GM23248 (cell line): Measurements from ENCODE around the gene LMO2.

Source experiments
- EZH2 ChIP-seq: fragments of 200-600 bp; sonication (generic); IDR thresholded peaks from 2 replicates; pipeline ENCODE4 v1.6.1; 2018; ENCODE audit warnings: antibody characterized with exemption, mild to moderate bottlenecking; ENCODE audit not compliant: insufficient read depth, poor library complexity, severe bottlenecking
- EZH2phosphoT487 ChIP-seq: fragments of 200-600 bp; sonication (generic); IDR thresholded peaks from 2 replicates; pipeline ENCODE4 v1.6.1; 2018; ENCODE audit warnings: antibody characterized with exemption, moderate library complexity, mild to moderate bottlenecking, low read depth; ENCODE audit not compliant: insufficient read depth

DNA sequence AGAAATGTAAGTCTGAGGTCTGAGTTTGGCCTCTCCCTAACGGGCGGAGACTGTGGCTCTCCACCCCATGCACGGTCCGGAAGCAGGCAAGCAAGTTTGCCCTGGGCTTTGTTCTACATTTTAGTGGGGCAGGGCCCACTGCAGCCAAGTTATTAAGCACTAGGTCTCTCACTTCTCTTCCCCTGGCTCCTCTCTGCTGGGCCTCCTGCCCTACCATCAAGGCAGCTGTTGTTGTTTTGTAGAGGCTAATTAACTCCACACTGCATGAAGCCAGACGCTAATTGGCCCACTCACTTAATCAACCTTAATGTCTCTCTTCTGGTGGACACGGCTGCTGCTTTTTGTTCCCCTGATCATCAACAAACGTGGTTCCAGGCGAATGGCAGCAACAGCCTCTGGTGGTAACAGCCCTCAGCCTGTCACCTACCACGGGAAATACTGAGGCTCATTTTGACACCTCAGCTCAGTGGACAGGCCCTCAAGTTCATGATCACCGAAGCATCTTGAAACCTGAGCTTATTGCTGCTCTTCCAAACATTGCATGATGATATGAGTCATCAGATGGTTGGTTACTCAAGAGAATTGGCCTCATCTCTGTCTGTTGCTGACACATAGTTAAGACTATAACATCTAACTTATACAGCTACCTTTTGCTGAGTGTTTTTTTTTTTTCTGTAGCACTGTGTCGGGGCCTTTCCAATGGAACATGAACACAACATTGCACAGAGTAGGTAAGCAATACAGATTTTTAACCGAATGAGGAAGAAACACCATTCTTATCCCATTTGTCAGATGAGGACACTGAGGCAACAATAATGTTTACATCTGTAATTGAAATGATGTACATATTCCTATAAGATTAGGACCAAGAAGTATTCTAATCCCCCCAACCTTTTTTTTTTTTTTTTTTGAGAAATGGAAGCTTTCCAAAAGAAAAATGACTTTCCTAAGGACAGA is 20.8 kb upstream of the LMO2 start:
- TF ChIP-seq EZH2 (no peak), EZH2phosphoT487 (no peak)
